Inferior parietal cortex (tissue), 1 donor: ENCODE measurements around the gene MLXIPL.
"Not testable (repeated sequence)": the region's sequence is repeated elsewhere in the genome, so short reads cannot be mapped to it uniquely, and the experiment has no call there.

Experiments
- DNase-seq: peaks from one replicate; pipeline ENCODE4 v3.0.0-alpha.2; 2016; ENCODE audit errors: extremely low spot score

Gene MLXIPL

DNA sequence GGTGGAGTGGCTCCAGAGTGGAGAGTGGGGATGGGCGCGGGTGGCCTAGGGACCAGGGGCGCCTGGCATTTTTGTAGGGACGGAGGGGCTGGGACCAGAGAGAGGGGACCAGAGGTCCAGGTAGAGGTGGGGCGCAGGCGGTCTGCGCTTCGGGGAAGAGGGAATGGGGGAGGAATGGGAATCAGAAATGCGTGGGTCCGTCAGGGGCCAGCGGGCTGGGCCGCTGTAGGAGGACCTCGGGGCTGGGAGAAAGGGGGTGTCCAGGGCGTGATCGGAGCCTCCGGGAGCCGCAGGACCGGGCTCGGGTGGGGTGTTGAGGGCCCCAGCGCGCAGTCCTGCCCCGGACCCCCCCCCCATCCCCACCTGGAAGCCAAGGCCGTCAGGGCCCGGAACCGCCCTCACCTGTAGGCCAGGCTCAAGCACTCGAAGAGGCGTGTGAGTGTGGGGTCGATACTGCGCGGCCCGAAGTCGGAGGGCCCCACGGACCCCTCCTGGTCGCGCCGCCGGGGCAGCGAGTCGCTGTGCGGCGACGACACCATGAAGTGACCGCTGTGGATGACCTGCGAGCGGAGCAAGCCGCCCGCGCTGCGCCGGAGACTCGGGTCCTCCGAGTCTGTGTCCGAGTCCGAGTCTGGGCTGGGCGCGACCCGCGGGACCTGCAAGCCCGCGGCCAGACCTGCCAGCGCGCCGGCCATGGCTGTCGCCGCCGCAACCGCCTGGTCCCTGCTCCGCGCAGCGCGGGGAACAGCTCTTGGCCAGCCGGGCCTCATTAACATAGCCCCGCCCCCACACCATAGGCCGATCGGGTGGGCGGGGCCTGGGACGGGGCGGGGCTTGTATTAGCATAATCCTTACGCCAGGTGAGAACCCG is at the start of gene MLXIPL:
MLXIPL (minus strand) TSS at position 725 of the 871 bp plus-strand sequence; CDS start at position 695, 30 bp downstream.
- DNase-seq: peak; percentile 60

- no peak for DNase-seq
These were observed 47.6 kb upstream of the MLXIPL start for GRCh38 chr7:73671857-73672445.

- no peak for DNase-seq
These were observed 47.0 kb upstream of the MLXIPL start for GRCh38 chr7:73671322-73671661.

- DNase-seq: no peak
These were observed 45.6 kb upstream of the MLXIPL start for GRCh38 chr7:73669858-73670385.

- DNase-seq: no peak
These were observed 45.0 kb upstream of the MLXIPL start for GRCh38 chr7:73669288-73669701.

DNA sequence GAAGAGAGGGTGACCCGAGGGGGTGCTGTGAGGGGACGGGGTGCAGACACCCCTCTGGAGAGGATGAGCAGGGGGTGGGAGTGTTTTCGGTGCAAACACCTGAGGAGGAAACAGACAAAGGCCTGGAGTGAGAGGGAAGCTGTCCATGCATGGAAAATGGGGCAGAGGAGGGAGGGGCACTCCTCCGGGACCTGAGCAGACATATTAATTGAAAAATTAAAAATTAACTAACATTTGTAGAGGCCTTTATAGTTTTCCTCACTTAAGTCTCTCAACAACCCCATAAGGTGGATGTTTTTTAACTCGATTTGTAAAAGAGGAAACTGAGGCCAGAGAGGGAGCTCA is 44.5 kb upstream of the MLXIPL start:
- DNase-seq: no peak

DNA sequence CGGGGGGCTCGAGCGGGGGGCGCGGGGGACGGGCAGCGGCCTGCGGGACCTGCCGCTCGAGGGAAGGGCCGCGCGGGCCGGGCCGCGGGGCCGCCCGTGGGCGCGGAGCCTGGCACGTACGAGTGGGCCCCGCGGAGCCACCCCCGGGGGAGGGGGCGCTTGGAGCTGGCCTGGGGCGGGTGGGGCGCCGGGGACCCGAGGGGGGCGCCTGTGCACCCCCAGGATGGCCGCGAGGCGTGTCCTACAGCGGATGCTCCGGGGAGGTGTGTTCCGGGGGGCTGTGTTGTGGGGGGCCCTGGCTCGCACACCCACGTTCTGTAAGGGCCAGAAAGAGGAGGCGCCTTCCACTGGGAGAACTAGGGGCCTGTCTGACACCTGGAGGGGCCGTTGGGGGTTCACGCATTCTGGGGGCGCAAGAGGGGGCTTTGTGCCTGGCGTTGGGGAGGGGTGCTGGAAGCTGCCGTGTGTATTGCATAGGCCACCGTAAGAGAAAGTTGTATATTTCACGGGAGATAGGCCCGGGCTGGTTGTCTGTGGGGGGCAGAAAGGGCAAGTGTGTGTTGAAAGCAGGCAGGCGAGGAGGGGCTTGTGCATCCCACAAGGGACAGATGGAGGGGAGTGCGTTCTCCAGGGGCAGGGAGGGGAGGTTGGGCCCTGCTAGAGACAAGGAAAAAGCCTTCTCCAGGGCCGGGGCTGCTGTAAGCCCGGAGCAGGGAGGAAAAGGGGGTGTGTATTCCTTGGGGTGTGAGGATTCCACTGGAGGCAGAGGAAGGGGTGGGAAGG is 44.0 kb upstream of the MLXIPL start:
- no peak for DNase-seq

DNA sequence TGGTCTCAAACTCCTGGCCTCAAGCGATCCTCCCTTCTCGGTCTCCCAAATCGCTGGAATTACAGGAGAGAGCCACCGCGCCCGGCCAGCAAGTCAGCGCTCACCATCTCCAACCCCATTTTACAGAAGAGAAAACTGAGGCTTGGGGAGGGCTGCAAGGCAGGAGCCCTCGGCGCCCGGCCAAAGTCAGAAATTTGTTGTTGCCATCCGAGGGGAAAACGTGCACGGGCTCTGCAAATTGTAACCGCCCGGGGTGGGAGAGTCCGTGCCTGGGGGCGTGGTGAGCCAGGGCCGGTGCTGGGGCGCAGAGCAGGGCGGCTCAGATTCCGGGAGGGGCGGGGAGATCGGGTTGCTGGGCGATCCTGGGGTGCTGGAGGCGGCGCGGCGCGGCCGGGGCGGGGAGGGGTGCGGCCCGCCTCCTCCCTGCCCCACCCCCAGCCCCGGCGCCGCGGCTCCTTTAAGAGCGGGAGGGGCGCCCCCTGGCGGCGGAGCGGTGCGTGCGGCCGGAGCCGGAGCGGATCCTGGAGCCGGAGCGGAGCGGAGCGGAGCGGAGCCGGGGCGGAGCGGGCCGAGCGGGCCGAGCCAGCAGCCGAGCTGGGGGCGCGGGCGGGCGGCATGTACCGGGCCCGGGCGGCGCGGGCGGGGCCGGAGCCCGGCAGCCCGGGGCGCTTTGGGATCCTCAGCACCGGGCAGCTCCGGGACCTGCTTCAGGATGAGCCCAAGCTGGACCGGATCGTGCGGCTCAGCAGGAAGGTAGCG is 43.2 kb upstream of the MLXIPL start, which contains the start of gene VPS37D:
VPS37D (plus strand) TSS at position 488 of the 759 bp plus-strand sequence; CDS start at position 616, 128 bp downstream.
- DNase-seq: peak; percentile 82

GRCh38 chr7:73663033-73663432 is 38.7 kb upstream of the MLXIPL start:
- DNase-seq: no peak

GRCh38 chr7:73660594-73660993 is 36.3 kb upstream of the MLXIPL start:
- DNase-seq: not testable (repeated sequence)

DNA sequence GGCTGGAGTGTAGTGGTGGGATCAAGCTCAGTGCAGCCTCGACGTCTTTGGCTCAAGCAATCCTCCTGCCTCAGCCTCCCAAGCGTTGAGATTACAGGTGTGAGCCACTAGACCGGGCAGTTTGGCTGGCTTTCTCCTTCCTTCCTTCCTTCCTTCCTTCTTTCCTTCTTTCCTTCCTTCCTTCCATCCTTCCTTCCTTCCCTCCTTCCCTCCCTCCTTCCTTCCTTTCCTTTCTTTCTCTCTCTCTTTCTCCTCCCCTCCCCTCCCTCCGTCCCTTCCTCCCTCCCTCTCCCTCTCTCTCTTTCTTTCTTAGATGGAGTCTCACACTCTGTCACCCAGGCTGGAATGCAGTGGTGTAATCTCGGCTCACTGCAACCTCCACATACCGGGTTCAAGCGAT is 35.7 kb upstream of the MLXIPL start:
- no peak for DNase-seq

GRCh38 chr7:73655309-73655708 is 31.0 kb upstream of the MLXIPL start:
- not testable (repeated sequence) for DNase-seq

DNA sequence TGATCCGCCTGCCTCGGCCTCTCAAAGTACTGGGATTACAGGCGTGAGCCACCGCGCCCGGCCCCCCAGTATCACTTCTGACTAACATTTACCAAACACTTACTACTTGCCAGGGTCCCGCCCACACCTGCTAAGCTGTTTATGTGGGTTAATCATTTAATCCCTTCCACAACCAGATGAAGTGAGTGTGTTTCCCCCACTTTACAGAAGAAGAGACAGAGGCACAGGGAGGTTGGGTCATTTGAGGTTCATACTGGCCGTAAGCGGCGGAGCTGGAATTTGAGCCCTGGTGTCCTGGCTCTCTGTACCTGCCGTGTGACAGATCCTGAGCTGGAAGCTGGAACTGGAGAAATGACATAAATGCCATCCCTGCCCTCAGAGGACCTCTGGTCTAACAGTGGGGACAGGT is 28.2 kb upstream of the MLXIPL start:
- no peak for DNase-seq

DNA sequence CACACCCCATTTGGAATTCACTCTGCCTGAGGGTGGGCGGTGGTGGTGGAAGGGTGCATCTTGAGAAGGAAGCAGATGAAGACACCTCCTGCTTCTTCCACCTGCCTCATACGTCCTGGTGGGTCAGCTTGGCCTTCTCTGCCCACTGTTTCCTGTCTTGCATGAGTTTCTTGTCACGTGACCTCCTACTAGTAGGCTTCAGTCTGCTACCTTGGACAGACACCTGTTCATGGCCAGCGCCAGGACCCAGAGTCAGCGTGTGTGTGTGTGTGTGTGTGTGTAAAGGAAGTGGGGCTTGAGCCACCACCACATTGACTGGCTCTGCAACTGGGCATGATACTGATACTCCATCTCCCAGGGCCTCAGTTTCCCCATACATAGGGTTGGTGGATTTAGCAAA is 26.2 kb upstream of the MLXIPL start:
- no peak for DNase-seq

GRCh38 chr7:73649576-73649975 is 25.3 kb upstream of the MLXIPL start:
- no peak for DNase-seq

DNA sequence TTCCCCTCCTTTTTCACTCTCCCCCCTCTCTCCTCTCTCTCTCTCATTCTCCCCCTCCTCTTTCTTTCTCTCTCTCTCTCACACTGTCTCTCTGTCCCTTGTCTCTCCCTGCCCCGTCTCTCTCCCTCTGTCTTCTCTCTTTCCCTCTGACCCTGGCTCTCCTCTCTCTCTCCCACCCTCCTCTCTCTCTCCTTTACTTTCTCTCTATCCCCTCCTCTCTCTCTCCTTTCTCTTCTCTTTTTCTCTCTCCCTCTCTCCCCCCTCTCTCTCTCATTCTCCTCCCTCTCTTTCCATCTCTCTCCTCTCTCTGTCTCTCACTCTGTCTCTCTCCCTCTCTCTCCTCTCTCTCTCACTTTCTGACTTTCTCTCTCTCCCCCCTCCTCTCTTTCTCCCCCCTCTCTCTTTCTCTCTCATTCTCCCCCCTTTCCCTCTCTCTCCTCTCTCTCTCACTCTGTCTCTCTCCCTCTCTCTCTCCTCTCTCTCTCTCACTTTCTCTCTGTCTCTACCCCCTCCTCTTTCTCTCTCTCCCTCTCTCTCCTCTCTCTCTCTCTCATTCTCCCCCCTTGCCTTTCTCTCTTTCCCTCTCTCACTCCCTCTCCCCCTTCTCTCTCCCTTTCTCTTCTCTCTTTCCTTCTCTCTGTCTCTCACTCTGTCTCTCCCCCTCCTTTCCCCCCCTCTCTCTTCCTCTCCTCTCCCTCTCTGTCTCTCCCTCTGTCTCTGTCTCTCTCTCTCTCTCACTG is 24.4 kb upstream of the MLXIPL start:
- no peak for DNase-seq

- DNase-seq: no peak
These were observed 23.6 kb upstream of the MLXIPL start for GRCh38 chr7:73647725-73648592.

- DNase-seq: no peak
These were observed 22.7 kb upstream of the MLXIPL start for GRCh38 chr7:73646785-73647724.
